ENCODE measurements around the gene DMRTC2.

The DMRTC2 gene

DNA sequence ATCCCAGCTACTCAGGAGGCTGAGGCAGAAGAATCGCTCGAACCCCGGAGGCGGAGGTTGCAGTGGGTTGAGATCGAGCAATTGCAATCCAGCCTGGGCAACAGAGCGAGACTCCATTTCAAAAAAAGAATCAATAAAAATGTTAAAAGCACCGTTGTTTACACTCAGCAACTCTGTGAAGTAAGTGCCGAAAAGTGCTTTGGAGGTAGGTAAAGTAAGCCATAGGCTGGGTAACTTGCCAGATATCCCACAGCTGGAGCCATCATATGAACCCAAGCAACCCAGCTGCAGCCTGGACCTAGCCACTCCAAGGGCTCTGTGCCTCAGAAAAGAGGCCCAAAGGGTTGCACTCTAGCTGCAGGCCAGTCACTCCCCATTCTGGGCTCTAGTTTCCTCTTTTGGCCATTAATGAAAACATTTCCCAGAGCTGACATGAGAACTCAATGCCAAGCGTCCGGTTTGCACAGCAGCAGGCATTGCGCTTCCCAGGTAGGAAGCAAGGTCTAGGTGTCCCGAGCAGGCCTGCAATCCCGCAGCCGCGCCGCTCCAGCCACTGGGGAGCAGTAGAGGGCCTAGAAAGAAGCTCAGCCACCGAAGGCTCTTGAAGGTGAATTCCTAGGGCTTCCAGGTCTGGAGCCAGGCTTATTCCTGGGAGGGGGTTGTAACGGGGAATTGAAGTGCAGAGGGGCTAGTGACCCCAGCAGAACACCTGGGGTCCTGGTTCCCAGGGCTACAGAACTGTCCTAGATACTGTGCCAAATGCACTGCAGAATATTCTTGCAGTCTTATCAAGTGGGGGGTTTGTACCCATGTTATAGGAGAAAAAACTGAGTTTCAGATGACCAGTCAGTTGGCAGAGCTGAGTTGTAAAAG is 28.2 kb downstream of the DMRTC2 start (continued):
- TF ChIP-seq ZXDB (tag by site-specific recombination; IDR thresholded peaks at IDR 0.05) (peak; percentile 17; the same call in 1 of the 2 replicates), EGR2 (tag by site-specific recombination; IDR thresholded peaks at IDR 0.05; ENCODE audit: low read depth) (no peak), ZNF121 (tag by site-specific recombination; IDR thresholded peaks at IDR 0.05) (peak; percentile 98), HOXC10 (CRISPR knock-in tag; IDR thresholded peaks at IDR 0.05) (no peak), MZF1 (tag by site-specific recombination; IDR thresholded peaks at IDR 0.05; ENCODE audit: borderline replicate concordance) (peak; percentile 65; the same call in 1 of the 2 replicates), ZNF274 (IDR thresholded peaks at IDR 0.05; ENCODE audit: low read length) (no peak), ZNF274 (tag by site-specific recombination; IDR thresholded peaks at IDR 0.05; ENCODE audit: borderline replicate concordance) (no peak), ZNF629 (tag by site-specific recombination; IDR thresholded peaks at IDR 0.05) (0 out of 2 replicates have a peak, but pooled peaks have one; percentile 34), ZNF529 (tag by site-specific recombination; IDR thresholded peaks at IDR 0.05; ENCODE audit: insufficient replicate concordance) (no peak), ZNF214 (tag by site-specific recombination; IDR thresholded peaks at IDR 0.05; ENCODE audit: borderline replicate concordance) (no peak), ZBTB8A (tag by site-specific recombination; IDR thresholded peaks at IDR 0.05) (peak; percentile 85), HOXA7 (CRISPR knock-in tag; IDR thresholded peaks at IDR 0.05; ENCODE audit: borderline replicate concordance) (no peak), ZNF335 (tag by site-specific recombination; conservative IDR thresholded peaks at IDR 0.05) (peak; percentile 60), ZNF404 (tag by site-specific recombination; IDR thresholded peaks at IDR 0.05) (no peak), ZBTB7A (tag by site-specific recombination; IDR thresholded peaks at IDR 0.05; ENCODE audit: low read depth) (no peak), TRIM28 (IDR thresholded peaks at IDR 0.05; ENCODE audit: borderline replicate concordance, low read length) (no peak), ZNF394 (tag by site-specific recombination; IDR thresholded peaks at IDR 0.05; ENCODE audit: borderline replicate concordance) (no peak; the same call in 1 of the 2 replicates), KLF1 (tag by site-specific recombination; IDR thresholded peaks at IDR 0.05) (no peak), TCF7L2 (IDR thresholded peaks at IDR 0.05; ENCODE audit: borderline replicate concordance, low read depth, low read length) (no peak), MYNN (tag by site-specific recombination; IDR thresholded peaks at IDR 0.05; ENCODE audit: borderline replicate concordance) (no peak), ZNF221 (tag by site-specific recombination; IDR thresholded peaks at IDR 0.05; ENCODE audit: borderline replicate concordance) (no peak), ZNF302 (tag by site-specific recombination; IDR thresholded peaks at IDR 0.05; ENCODE audit: low read depth) (no peak), ZNF19 (tag by site-specific recombination; IDR thresholded peaks at IDR 0.05; ENCODE audit: low read depth) (no peak), ZNF521 (tag by site-specific recombination; IDR thresholded peaks at IDR 0.05) (no peak), ZNF324 (tag by site-specific recombination; IDR thresholded peaks at IDR 0.05) (no peak), ZFHX2 (tag by site-specific recombination; conservative IDR thresholded peaks at IDR 0.05) (no peak; the same call in 1 of the 2 replicates), KLF7 (tag by site-specific recombination; IDR thresholded peaks at IDR 0.05; ENCODE audit: borderline replicate concordance) (no peak), ZNF426 (tag by site-specific recombination; IDR thresholded peaks at IDR 0.05) (no peak)
- TF ChIP-seq, protein P1, sequence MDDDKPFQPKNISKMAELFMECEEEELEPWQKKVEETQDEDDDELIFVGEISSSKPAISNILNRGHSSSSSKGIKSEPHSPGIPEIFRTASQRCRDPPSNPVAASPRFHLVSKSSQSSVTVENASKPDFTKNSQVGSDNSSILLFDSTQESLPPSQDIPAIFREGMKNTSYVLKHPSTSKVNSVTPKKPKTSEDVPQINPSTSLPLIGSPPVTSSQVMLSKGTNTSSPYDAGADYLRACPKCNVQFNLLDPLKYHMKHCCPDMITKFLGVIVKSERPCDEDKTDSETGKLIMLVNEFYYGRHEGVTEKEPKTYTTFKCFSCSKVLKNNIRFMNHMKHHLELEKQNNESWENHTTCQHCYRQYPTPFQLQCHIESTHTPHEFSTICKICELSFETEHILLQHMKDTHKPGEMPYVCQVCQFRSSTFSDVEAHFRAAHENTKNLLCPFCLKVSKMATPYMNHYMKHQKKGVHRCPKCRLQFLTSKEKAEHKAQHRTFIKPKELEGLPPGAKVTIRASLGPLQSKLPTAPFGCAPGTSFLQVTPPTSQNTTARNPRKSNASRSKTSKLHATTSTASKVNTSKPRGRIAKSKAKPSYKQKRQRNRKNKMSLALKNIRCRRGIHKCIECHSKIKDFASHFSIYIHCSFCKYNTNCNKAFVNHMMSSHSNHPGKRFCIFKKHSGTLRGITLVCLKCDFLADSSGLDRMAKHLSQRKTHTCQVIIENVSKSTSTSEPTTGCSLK (tag by site-specific recombination; IDR thresholded peaks at IDR 0.05), result no peak
- TF ChIP-seq, protein P2, sequence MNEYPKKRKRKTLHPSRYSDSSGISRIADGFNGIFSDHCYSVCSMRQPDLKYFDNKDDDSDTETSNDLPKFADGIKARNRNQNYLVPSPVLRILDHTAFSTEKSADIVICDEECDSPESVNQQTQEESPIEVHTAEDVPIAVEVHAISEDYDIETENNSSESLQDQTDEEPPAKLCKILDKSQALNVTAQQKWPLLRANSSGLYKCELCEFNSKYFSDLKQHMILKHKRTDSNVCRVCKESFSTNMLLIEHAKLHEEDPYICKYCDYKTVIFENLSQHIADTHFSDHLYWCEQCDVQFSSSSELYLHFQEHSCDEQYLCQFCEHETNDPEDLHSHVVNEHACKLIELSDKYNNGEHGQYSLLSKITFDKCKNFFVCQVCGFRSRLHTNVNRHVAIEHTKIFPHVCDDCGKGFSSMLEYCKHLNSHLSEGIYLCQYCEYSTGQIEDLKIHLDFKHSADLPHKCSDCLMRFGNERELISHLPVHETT (tag by site-specific recombination; IDR thresholded peaks at IDR 0.05), result no peak
- TF ChIP-seq, protein P3, sequence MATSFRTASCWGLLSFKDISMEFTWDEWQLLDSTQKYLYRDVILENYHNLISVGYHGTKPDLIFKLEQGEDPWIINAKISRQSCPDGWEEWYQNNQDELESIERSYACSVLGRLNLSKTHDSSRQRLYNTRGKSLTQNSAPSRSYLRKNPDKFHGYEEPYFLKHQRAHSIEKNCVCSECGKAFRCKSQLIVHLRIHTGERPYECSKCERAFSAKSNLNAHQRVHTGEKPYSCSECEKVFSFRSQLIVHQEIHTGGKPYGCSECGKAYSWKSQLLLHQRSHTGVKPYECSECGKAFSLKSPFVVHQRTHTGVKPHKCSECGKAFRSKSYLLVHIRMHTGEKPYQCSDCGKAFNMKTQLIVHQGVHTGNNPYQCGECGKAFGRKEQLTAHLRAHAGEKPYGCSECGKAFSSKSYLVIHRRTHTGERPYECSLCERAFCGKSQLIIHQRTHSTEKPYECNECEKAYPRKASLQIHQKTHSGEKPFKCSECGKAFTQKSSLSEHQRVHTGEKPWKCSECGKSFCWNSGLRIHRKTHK (tag by site-specific recombination; IDR thresholded peaks at IDR 0.05), result no peak
- TF ChIP-seq, protein P4, sequence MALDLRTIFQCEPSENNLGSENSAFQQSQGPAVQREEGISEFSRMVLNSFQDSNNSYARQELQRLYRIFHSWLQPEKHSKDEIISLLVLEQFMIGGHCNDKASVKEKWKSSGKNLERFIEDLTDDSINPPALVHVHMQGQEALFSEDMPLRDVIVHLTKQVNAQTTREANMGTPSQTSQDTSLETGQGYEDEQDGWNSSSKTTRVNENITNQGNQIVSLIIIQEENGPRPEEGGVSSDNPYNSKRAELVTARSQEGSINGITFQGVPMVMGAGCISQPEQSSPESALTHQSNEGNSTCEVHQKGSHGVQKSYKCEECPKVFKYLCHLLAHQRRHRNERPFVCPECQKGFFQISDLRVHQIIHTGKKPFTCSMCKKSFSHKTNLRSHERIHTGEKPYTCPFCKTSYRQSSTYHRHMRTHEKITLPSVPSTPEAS (tag by site-specific recombination; IDR thresholded peaks at IDR 0.05), result no peak
- TF ChIP-seq, protein P5, sequence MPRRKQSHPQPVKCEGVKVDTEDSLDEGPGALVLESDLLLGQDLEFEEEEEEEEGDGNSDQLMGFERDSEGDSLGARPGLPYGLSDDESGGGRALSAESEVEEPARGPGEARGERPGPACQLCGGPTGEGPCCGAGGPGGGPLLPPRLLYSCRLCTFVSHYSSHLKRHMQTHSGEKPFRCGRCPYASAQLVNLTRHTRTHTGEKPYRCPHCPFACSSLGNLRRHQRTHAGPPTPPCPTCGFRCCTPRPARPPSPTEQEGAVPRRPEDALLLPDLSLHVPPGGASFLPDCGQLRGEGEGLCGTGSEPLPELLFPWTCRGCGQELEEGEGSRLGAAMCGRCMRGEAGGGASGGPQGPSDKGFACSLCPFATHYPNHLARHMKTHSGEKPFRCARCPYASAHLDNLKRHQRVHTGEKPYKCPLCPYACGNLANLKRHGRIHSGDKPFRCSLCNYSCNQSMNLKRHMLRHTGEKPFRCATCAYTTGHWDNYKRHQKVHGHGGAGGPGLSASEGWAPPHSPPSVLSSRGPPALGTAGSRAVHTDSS (tag by site-specific recombination; IDR thresholded peaks at IDR 0.05), result no peak
